ENCODE results near the gene RAPGEF3.

The RAPGEF3 gene

GRCh38 chr12:47757840-47758583 is 668 bp downstream of the RAPGEF3 start:
- no peak for DNase-seq (ENCODE audit: low read depth in 2 of 2)

DNA sequence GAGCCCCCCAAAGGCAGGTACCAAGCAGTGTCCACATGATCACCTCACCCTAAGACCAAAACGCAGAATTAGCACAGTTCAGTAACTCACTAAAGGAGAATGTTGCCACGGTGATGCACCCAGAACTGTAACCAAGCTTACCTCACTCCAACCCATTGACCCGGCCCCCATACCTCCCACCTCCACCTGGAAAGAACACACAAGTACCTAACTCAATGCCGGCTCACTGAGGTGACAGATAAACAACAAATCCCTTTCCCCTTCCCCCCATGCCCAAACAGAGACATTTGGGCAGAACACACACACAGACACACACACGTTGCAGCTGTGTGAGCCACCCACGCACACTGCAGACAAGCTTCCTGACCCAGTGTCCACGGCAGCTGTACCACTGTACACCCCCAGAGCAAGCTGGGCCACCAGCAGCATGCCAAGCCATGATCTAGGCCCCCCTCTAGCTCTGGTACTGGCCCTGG is 1.3 kb downstream of the RAPGEF3 start:
- no peak for DNase-seq (ENCODE audit: low read depth in 2 of 2)

- no peak for DNase-seq (ENCODE audit: low read depth in 2 of 2)
These were observed 2.8 kb downstream of the RAPGEF3 start for GRCh38 chr12:47755655-47756562.

DNA sequence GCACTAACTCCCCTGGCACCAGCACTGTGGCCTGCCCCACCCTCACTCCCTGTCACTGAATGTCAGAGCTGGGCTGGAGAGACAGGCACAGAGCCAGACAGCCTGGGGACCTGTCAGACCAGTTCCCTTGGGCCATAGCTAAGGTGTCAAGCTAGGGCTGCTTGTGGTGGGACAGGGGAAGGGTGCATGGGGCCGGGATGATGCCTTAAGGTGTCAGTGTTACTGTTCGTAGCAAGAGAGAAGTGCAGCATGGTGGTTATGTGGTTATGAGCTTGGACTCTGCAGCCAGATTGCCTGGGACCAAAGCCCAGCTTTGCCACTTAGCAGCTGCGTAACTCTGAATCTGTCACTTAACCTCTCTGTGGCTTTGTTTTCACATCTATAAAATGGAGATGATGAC is 3.8 kb downstream of the RAPGEF3 start:
- DNase-seq (ENCODE audit: low read depth in 2 of 2): no peak

- DNase-seq (ENCODE audit: low read depth in 2 of 2): no peak
These were observed 4.6 kb downstream of the RAPGEF3 start for GRCh38 chr12:47754126-47754525.

- no peak for DNase-seq (ENCODE audit: low read depth in 2 of 2)
These were observed 5.4 kb downstream of the RAPGEF3 start for GRCh38 chr12:47753021-47754001.

DNA sequence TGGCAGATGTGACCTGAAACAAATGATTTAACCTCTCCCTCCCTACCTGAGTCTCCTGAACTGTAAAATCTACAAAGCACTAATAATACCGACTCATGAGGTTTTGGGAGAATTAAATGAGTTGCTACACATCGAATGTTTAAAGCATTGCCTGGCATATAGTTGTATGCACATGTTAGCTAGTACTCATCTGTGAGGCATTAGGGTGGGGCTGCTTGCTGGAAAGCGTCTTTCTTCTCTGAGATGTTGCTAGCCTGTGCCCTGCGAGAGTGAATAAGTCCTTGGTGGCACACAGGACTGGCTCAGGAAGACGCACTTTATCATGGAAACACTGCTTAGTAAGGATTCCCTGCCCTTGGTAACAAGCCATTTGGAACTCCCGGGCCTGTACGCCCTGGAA is 6.1 kb downstream of the RAPGEF3 start:
- DNase-seq (ENCODE audit: low read depth in 2 of 2): no peak

DNA sequence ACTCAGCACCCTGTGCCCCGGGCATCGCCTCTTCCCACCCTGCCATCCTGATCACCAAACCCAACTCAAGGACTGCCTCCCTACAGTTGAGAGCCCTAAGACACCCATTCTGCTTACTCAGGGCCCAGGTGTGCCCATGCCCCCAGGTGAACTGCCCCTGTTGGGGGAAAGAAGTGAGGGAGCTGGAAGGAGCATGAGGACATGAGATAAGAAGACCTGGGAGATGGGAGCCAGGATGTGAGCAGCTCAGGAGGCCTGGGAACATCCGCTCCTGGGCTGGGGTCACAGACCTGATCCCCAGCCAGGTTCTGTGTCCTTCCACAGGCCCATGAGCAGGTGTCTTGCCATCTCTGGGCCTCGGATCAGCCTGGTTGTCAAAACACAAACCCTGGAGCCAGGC is 6.6 kb downstream of the RAPGEF3 start:
- DNase-seq (ENCODE audit: low read depth in 2 of 2): no peak

DNA sequence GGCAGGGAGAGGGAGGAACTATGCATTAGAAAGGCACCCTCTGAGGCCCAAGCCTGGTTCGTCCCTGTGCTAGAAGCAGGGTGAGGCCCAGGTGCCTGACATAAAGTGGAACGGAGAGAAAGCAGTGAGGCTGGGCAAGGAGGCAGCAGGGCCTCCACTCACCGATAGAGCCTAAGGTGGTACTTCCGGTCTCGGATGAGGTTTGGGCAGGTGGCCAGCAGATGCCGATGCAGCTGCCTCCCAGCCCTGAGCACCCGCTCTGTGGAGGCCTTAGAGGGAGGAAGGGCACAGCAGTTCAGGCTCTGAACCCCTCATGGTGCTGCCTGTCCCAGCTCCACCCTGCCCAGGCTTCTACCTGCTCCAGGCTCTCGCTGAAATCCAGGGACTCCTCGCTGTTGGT is 7.1 kb downstream of the RAPGEF3 start:
- DNase-seq (ENCODE audit: low read depth in 2 of 2): no peak

DNA sequence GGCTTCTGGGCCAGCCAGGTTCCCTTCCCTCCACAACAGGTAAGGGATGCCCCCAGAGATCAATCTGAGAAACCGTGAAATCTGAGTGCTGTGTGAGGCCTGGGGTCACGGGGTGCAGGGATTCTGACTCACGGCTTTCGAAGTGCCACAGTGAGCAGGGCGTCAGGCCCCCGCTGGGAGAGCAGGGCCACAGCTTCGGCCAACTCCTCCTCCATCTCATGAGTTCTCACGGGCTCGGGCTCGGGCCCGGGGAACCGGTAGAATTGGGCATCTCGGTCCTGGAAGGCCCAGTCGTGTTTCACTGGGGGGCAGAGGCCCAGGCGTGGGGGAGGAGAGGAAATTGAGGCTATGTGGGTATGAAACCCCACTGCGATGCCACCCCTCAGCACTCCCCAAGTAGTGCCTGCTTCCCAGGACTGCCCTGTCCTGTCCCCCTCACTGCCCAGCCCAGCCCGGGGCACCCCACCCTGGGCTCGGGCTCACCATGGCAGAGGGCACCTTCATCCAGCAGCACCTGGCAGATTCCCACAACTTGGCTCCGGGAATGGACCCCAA is 7.7 kb downstream of the RAPGEF3 start:
- DNase-seq (ENCODE audit: low read depth in 2 of 2): no peak

DNA sequence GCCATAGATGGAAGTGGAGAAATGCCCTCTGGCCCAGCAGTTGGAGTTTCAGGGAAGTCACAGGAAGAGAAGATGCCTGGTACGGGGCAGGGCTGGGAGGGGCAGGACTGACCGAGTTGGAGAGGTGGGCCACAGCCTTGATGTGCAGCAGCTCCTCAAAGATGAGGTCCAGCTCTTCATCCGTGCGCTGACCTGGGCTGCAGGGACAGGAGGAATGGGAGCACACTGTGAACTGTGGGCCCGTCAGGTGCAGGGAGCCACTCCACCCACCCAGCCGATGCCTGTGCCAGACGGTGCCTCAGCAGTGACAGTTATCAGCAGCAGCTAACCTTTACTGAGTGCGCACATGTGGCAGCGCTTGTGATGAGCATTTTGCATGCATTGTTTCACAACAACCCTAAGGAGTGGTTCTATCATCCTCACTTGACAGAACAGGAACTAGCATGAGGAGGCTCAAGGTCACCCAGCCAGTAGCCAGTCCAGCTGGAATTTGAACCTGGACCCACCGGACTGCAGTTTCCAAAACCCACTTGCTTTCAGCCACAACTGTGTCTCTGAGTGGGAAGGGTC is 8.4 kb downstream of the RAPGEF3 start:
- DNase-seq (ENCODE audit: low read depth in 2 of 2): no peak

DNA sequence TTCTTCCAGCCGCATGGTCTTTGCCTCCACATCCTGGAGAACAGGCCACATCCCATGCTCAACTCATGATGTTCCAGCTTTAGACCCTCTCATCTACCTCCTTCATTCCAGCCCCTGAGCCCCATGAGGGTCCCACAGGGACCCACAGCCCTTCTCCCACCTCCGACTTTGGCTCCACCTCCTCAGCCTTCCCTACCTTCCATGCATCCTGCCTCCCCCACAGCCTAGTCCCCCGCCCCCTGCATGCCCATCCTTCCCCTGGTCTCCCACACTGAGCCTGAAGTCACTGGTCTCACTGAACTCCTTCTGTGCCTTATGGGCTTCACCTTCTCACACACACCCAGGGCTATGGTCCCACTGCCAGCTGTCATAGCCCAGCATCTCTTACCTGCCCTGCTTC is 9.8 kb downstream of the RAPGEF3 start:
- no peak for DNase-seq (ENCODE audit: low read depth in 2 of 2)

DNA sequence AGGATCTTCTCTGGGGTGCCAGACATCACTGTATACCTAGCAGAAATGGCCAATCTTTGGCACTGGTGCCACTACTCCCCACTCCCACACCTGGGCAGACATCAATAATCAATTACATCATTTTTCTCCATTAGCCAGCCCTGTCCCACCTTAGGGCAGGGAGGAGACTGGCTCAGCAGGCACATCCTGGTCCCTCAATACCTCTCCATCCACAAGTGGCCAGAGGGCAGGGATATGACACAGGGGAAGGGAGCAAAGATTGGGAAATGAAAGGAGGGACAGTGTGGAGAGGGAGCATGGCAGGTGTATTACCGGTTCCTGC is 10.2 kb downstream of the RAPGEF3 start:
- DNase-seq (ENCODE audit: low read depth in 2 of 2): no peak

DNA sequence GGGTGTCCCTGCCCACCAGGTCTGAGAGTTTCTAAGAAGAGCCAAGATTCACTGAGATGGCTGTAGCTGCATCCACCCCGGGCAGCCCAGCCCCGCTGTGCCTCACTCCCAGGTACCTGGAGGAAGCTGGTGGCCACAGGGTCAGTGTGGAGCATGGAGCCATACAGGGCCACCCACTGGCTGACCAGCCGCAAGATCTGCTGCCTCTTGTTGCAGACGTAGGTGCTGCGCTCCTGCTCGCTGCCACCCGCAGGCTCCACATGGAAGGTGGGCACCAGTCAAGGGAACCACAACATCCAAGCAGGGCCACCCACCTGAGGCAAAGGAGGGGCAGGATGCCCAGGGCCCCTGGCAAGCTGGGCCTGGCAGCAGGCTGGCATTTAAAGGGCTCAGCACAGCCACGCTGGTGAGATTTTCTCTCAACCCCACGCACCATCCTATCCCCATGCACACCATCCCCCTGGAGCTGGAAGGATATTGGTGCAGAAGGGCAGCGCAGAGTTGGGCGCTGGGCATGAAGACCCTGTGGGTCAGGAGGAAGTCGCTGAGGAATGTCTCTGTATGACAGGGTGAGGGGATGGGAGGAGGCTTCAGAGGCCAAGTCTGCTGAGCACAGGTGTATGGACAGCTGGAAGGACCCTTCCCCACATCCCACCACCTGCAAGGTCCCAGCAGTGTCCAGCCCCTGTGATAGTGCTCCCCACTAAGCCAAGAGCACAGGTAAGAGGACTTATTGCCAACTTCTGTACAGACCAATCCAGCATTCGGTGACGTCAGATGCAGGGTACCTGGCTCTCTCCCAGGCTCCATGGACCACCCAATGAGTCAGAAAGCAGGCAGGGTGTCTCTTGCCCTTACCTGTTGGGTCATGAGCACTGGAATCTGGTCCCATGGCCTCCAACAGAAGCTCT is 10.8 kb downstream of the RAPGEF3 start:
- no peak for DNase-seq (ENCODE audit: low read depth in 2 of 2)

- DNase-seq (ENCODE audit: low read depth in 2 of 2): no peak
These were observed 11.6 kb downstream of the RAPGEF3 start for GRCh38 chr12:47747126-47747525.

DNA sequence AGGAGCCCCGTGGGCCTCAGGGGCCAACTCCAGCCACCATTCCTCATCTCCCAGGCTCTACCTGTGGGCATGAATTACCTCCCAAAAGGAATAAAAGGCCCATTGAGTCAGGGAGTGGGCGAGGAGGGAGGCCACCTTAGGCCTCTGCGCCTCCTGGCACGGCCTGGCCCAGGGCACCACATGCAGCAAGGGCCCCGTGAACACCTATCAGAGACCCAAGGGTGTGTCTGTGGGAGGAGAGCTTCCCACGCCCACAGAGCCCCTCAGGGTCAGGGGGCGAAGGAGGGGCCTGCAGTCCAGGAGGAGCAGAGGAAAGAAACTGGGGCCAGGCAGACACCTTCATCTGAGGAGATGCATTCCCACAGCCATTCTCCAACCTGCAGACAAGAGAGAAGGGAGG is 12.2 kb downstream of the RAPGEF3 start:
- DNase-seq (ENCODE audit: low read depth in 2 of 2): no peak

- no peak for DNase-seq (ENCODE audit: low read depth in 2 of 2)
These were observed 12.6 kb downstream of the RAPGEF3 start for GRCh38 chr12:47746073-47746472.

DNA sequence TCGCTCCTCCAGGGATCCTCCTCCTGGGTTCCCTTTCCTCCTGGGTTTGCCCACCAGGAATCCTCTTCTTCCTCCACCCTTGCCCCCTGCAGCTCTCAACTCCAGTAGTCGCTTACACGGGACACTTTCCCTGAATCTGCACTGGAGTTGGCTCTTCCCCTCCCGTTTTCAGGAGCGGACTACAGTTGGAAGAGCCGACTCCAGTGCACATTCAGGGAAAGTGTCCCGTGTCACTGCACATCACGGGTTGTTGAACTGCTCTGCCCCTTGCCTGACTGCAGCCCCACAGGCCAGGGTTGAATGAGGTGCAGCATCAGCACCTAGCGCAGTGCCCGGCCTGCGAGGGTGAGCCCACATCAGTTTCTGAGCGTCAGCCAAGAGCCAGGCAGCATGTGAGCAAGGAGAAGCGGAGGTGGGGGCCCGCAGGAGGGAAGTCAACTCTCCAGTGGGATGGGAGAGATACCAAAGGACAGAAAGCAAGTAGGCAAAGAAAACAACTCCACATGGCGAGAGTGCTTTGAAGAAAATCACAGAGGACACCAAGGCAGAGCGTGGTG is 13.1 kb downstream of the RAPGEF3 start:
- no peak for DNase-seq (ENCODE audit: low read depth in 2 of 2)

GRCh38 chr12:47744778-47745436 is 13.8 kb downstream of the RAPGEF3 start:
- DNase-seq (ENCODE audit: low read depth in 2 of 2): no peak

Data from activated CD8-positive, alpha-beta memory T cell treated with anti-CD3 and anti-CD28 coated beads for 4 hours (primary cell).